ENCODE measurements around the gene HOXB1. TPM values are rescaled to one million over a fixed set of nuclear protein-coding genes. Genes with fewer than 3 reads are reported as not detected.

The HOXB1 gene
- total RNA-seq, 1 experiment from 2014 or later = not detected

- no peak for TF ChIP-seq EZH2 (IDR thresholded peaks at IDR 0.05; ENCODE audit: low read depth)
- TF ChIP-seq CTCF (conservative IDR thresholded peaks at IDR 0.05) = no peak
- no peak for DNase-seq
- Histone ChIP-seq H3K27ac (no peak overlapping the region), H3K4me2 (no peak overlapping the region), H3K9me3 (ENCODE audit: insufficient read depth, low read depth) (no peaks in the 10 kb centered on the region), H3K4me1 (replicated peaks; ENCODE audit: insufficient read depth) (peaks cover 38% of the 10 kb centered on the region), H3K4me3 (no peak overlapping the region), H3K79me2 (ENCODE audit: low read depth) (no peaks in the 10 kb centered on the region), H3F3A (ENCODE audit: insufficient read depth, low read depth) (peaks cover 31% of the 10 kb centered on the region; the same call in 1 of the 2 replicates), H3K9me2 (ENCODE audit: insufficient read depth) (no peaks in the 10 kb centered on the region), H4K20me1 (ENCODE audit: insufficient read depth) (no peaks in the 10 kb centered on the region), H2AFZ (no peak overlapping the region), H3K36me3 (ENCODE audit: low read depth) (no peaks in the 10 kb centered on the region), H3K27me3 (ENCODE audit: insufficient read depth, low read depth) (no peaks in the 10 kb centered on the region)
- ChIA-PET CTCF (interaction anchor here (0.6 kb wide), 1 partner anchor 120 kb away, joined by 8 read pairs; no protein-coding TSS in a partner anchor), POLR2A (ENCODE audit: unreplicated experiment) (no interaction called here)
- no TSS peak for BruUV-seq (replicated peaks)
- intact Hi-C loops (cut with micrococcal nuclease; ENCODE audit: unreplicated experiment) = no loop called here
Observed at GRCh38 chr17:48489781-48490180, 41.0 kb downstream of the HOXB1 start.

DNA sequence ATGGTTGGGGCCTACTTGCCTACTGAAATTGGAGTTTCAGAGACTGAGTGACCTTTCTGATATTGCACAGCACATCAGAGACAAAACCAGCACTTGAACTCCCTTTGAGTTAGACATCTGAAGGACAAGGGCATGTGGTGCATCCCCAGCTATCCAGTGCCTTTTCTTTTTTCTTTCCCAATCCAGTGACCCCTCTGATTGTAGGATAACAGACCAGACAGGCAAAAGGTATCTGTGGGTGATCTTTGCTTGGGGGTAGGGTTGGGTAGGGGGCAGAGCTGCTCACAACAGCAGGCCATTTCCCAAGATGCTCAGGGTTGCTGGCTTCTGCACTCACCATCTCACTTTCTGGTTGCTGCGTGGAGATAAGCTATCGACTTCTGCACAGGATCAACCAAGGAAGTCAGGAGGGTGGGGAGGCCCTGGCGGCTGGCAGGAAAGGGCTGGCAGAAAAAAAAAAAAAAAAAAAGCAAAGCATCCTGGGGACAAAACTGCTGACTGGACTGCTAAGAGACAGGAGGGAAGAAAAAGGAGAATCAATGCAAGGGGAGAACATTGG, 42.2 kb downstream of the HOXB1 start:
- TF ChIP-seq CTCF (conservative IDR thresholded peaks at IDR 0.05) (no peak), EZH2 (IDR thresholded peaks at IDR 0.05; ENCODE audit: low read depth) (no peak)
- H2AFZ ChIP-seq = no peak overlapping the region
- intact Hi-C loops (cut with micrococcal nuclease; ENCODE audit: unreplicated experiment) = no loop called here
- ChIA-PET CTCF (no interaction called here), POLR2A (ENCODE audit: unreplicated experiment) (no interaction called here)
- H3K27me3 ChIP-seq (ENCODE audit: insufficient read depth, low read depth) = no peaks in the 10 kb centered on the region
- H3K36me3 ChIP-seq (ENCODE audit: low read depth) = no peaks in the 10 kb centered on the region
- DNase-seq = no peak
- BruUV-seq (replicated peaks) = no TSS peak
- no peak overlapping the region for H3K4me3 ChIP-seq
- no peak overlapping the region for H3K4me2 ChIP-seq
- no peaks in the 10 kb centered on the region for H3K9me2 ChIP-seq (ENCODE audit: insufficient read depth)
- peaks cover 37% of the 10 kb centered on the region for H3F3A ChIP-seq (ENCODE audit: insufficient read depth, low read depth)
- H3K27ac ChIP-seq = no peak overlapping the region
- H3K9me3 ChIP-seq (ENCODE audit: insufficient read depth, low read depth) = no peaks in the 10 kb centered on the region
- no peaks in the 10 kb centered on the region for H3K79me2 ChIP-seq (ENCODE audit: low read depth)
- no peaks in the 10 kb centered on the region for H4K20me1 ChIP-seq (ENCODE audit: insufficient read depth)
- H3K4me1 ChIP-seq (replicated peaks; ENCODE audit: insufficient read depth) = peaks cover 43% of the 10 kb centered on the region

GRCh38 chr17:48487221-48487620, 43.6 kb downstream of the HOXB1 start:
- Histone ChIP-seq H3F3A (ENCODE audit: insufficient read depth, low read depth) (peaks cover 52% of the 10 kb centered on the region), H3K9me2 (ENCODE audit: insufficient read depth) (no peaks in the 10 kb centered on the region), H3K79me2 (ENCODE audit: low read depth) (no peaks in the 10 kb centered on the region), H3K9me3 (ENCODE audit: insufficient read depth, low read depth) (no peaks in the 10 kb centered on the region), H4K20me1 (ENCODE audit: insufficient read depth) (no peaks in the 10 kb centered on the region), H3K4me2 (no peak overlapping the region), H3K27ac (no peak overlapping the region), H3K4me1 (replicated peaks; ENCODE audit: insufficient read depth) (peaks cover 43% of the 10 kb centered on the region), H2AFZ (no peak overlapping the region), H3K36me3 (ENCODE audit: low read depth) (no peaks in the 10 kb centered on the region), H3K27me3 (ENCODE audit: insufficient read depth, low read depth) (no peaks in the 10 kb centered on the region), H3K4me3 (no peak overlapping the region)
- ChIA-PET POLR2A (ENCODE audit: unreplicated experiment) (interaction anchor here (0.5 to 0.6 kb wide), 2 partner anchors 223 to 379 kb away, joined by 6 read pairs; partner anchors contain the start of gene SNX11), CTCF (interaction anchor here (0.6 to 0.7 kb wide), 4 partner anchors 114 to 230 kb away, joined by 3 to 12 read pairs (median 4); partner anchors contain the start of gene HOXB8)
- intact Hi-C loops (cut with micrococcal nuclease; ENCODE audit: unreplicated experiment) = no loop called here
- BruUV-seq (replicated peaks) = no TSS peak
- TF ChIP-seq CTCF (conservative IDR thresholded peaks at IDR 0.05) (no peak), EZH2 (IDR thresholded peaks at IDR 0.05; ENCODE audit: low read depth) (no peak)
- no peak for DNase-seq

Data from PC-9 (cell line).